ENCODE measurements around the gene PER1.

The PER1 gene

GRCh38 chr17:8187517-8188262 lies 35.5 kb upstream of the PER1 start:
- DNase-seq (ENCODE audit: insufficient read length, low spot score) (peak; percentile 45), FAIRE-seq (no peak)
- TF ChIP-seq, protein P1, sequence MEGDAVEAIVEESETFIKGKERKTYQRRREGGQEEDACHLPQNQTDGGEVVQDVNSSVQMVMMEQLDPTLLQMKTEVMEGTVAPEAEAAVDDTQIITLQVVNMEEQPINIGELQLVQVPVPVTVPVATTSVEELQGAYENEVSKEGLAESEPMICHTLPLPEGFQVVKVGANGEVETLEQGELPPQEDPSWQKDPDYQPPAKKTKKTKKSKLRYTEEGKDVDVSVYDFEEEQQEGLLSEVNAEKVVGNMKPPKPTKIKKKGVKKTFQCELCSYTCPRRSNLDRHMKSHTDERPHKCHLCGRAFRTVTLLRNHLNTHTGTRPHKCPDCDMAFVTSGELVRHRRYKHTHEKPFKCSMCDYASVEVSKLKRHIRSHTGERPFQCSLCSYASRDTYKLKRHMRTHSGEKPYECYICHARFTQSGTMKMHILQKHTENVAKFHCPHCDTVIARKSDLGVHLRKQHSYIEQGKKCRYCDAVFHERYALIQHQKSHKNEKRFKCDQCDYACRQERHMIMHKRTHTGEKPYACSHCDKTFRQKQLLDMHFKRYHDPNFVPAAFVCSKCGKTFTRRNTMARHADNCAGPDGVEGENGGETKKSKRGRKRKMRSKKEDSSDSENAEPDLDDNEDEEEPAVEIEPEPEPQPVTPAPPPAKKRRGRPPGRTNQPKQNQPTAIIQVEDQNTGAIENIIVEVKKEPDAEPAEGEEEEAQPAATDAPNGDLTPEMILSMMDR (IDR thresholded peaks at IDR 0.05; ENCODE audit: insufficient read depth, missing control alignments) = no peak

- DNase-seq (ENCODE audit: insufficient read length, low spot score) (no peak), FAIRE-seq (no peak)
- TF ChIP-seq, protein P1 (IDR thresholded peaks at IDR 0.05; ENCODE audit: insufficient read depth, missing control alignments) = peak; percentile 16
Measured at GRCh38 chr17:8186787-8187516, 34.7 kb upstream of the PER1 start.

- TF ChIP-seq, protein P1 (IDR thresholded peaks at IDR 0.05; ENCODE audit: insufficient read depth, missing control alignments) = no peak
- FAIRE-seq (no peak), DNase-seq (ENCODE audit: insufficient read length, low spot score) (no peak)
Measured at GRCh38 chr17:8186446-8186786, 34.2 kb upstream of the PER1 start.

GRCh38 chr17:8185582-8186445 lies 33.6 kb upstream of the PER1 start:
- TF ChIP-seq, protein P1 (IDR thresholded peaks at IDR 0.05; ENCODE audit: insufficient read depth, missing control alignments) = no peak
- DNase-seq (ENCODE audit: insufficient read length, low spot score) (no peak), FAIRE-seq (no peak)

GRCh38 chr17:8176998-8177731 lies 25.0 kb upstream of the PER1 start:
- DNase-seq (ENCODE audit: insufficient read length, low spot score) = no peak
- TF ChIP-seq, protein P1 (IDR thresholded peaks at IDR 0.05; ENCODE audit: insufficient read depth, missing control alignments) = no peak
- no peak for FAIRE-seq

DNA sequence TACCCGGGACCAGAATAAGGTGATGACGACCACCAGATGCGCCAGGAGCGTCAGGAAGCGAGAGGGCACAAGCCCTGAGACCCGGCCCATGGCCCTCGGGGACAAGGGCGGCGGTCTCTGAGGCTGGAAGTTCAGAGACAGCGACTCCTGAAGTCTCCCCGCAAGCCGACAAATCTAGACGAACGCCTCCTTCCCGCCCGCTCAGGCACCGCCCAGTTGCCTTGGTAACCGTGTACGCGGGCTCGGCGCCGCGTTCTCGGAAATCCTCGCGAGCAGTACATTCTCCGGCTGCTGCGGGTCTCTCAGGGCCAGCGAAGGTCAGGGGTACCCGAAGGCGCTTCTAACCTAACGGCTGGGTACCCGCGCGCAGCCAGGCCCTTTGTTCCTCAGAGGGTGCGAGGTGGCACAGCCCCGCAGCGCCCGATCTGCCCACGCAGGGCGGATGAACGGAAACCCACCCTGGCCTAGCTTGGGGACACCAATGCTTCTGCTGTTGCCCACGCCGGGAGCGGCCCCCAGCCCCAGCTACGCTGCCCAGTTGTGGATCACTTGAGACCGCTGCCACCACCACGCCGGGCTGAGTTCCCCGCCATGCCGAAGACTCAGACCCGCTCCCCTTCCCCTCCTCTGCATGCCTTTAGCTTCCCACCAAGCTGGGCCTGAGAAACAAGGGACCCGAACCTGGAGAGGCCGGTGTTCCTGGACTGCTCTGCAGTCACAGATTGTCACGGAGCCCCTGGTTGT lies 24.2 kb upstream of the PER1 start, which contains the start of gene TMEM107:
Gene TMEM107, minus strand, starts transcription at position 184 of the 744 bp plus-strand sequence. Its CDS starts 94 bp downstream, at position 90.
- DNase-seq (ENCODE audit: insufficient read length, low spot score) (peak; percentile 81), FAIRE-seq (no peak)
- TF ChIP-seq, protein P1 (IDR thresholded peaks at IDR 0.05; ENCODE audit: insufficient read depth, missing control alignments) = no peak
